H7 (cell line): ENCODE data around the gene C19orf47. TPM values are rescaled to one million over a fixed set of nuclear protein-coding genes. Genes with fewer than 3 reads are reported as not detected.

Source experiments
- DNase-seq: peaks from one replicate; pipeline ENCODE4 v3.0.0; 2012
- H3K27me3 ChIP-seq: 2 replicates; pipeline ENCODE4 v1.6.0; 2011; ENCODE audit warnings: mild to moderate bottlenecking, low read length; ENCODE audit not compliant: control insufficient read depth, insufficient read depth
- H3K36me3 ChIP-seq: replicated peaks from 2 replicates; pipeline ENCODE4 v1.5.1; 2011; ENCODE audit warnings: low read length; ENCODE audit not compliant: control insufficient read depth, insufficient read depth
- H3K4me3 ChIP-seq: 2 replicates; pipeline ENCODE4 v1.5.1; 2011; ENCODE audit warnings: low read depth, mild to moderate bottlenecking, control low read depth, low read length, moderate library complexity; ENCODE audit not compliant: insufficient read depth
- total RNA-seq: library from RNA; depleted of rRNA; stranded (reverse); fragments of >200 nt; shearing (Covaris generic); gene quantifications from 2 replicates; pipeline ENCODE4 v1.2.3, GENCODE V29; 2014

Gene C19orf47
- total RNA-seq, 1 experiment from 2014 or later, result 11.8 TPM

DNA sequence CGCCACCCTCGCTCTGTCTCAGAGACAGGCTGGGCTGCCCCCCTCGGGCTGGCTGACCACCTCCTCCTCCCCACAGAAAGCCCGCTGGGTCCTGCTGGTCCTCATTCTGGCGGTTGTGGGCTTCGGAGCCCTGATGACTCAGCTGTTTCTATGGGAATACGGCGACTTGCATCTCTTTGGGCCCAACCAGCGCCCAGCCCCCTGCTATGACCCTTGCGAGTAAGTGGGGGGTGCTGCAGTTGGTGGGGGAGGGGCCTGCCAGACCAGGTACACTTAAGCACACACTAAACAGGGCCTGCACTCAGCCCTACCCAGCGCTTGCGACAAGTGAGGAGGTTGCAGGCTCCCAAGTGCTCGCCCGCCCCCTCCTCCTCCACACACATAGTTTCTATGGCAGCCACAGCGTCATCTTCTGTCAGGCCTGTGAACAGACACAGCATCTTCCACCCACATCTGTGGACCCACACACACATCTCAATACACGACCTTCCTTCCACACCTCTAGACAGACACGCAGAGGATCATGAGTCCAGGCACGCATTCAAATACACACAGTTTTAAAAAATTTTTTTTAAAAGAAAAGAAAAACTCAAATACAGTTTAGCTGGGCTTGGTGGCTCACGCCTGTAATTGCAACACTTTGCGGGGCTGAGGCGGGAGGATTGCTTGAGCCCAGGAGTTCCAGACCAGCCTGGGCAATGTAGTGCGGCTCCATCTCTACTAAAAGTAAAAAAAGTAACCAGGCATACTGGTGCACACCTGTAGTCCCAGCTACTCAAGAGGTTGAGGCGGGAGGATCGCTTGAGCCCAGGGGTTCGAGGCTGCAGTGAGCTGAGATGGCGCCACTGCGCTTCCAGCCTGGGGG, 18.7 kb upstream of the C19orf47 start:
- Histone ChIP-seq H3K4me3 (peak overlapping the region; percentile 42), H3K36me3 (peaks cover 18% of the 10 kb centered on the region), H3K27me3 (no peaks in the 10 kb centered on the region)
- DNase-seq, result peak; percentile 95

DNA sequence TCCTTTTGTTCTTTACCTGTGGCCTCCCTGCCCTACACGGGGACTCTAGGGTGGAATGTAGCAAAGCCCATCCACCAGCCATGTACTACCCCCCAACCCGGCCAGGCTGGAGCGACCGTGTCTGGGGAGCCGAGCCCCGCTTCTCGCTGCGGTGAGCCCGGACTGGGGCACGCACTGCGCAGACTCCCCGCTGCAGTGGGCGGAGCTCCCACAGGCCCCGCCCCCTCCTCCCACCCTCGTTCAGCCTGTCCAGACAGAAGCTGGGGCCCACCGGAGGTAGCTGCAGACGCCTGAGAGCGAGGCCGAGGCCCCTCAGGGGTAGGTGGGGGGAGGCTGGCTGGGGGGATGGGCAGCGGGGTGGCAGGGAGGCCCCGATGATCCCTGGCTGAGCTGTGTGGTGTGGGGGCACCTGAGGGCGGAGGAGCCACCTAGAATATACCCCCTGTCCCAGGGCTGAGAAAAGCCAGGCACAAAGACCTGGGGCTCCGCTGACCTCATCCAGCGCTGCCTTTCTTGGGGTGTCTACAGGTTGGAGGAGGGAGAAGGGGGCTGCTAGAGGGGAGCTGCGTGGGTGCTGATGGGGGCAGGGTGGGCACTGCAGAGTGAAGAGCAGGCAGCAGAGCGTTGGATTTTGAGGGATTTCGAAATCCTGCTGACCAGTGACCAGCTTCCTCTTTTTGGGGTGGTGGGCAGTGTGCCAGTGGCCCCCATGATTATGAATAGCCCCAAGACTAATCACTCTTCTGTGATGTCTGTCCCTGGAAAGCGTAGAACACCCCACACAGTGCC, 17.6 kb upstream of the C19orf47 start:
- peaks cover 12% of the 10 kb centered on the region for H3K36me3 ChIP-seq
- no peaks in the 10 kb centered on the region for H3K27me3 ChIP-seq
- H3K4me3 ChIP-seq, result peak overlapping the region; percentile 42
- DNase-seq, result peak; percentile 99

DNA sequence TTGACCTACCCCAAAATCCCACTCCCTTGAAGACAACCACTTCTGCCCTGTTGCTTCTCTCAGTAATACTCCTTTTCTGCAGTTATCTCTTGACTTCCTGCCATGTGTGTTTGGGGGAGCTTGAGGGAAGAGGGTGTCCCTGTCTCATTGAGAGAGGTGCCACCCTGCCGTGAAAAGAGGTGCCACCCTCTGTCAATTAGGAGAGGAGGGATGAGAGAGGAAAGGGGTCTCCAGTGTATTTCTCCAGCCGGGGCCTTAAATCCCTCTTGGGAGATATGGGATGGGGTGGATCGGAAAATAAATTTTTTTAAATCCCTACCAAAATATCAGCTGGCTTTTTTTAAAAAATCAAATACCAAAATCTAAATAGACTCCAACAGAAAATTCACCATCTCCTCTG, 16.8 kb upstream of the C19orf47 start:
- no peak for DNase-seq
- Histone ChIP-seq H3K4me3 (no peak overlapping the region), H3K36me3 (peaks cover 9% of the 10 kb centered on the region), H3K27me3 (no peaks in the 10 kb centered on the region)

DNA sequence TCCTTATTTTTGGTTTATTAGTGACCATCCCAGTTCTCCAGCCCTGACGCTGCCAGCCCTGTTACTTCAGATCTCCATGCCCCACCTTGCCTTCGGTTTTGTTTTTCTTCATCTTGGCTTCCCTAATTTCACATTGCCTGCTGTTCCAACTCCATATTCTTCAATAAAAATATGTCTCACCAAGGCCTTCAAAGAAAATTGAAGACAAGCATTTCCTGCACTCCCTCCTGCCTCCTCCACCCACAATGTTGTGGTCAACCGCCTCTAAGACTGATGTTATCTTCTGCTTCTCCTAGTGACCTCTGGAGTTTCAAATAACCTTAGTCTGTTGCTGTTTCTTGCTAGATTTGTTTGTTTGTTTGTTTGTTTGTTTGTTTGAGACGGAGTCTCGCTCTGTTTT, 14.9 kb upstream of the C19orf47 start:
- Histone ChIP-seq H3K27me3 (no peaks in the 10 kb centered on the region), H3K36me3 (peaks cover 5% of the 10 kb centered on the region), H3K4me3 (no peak overlapping the region)
- DNase-seq, result no peak

DNA sequence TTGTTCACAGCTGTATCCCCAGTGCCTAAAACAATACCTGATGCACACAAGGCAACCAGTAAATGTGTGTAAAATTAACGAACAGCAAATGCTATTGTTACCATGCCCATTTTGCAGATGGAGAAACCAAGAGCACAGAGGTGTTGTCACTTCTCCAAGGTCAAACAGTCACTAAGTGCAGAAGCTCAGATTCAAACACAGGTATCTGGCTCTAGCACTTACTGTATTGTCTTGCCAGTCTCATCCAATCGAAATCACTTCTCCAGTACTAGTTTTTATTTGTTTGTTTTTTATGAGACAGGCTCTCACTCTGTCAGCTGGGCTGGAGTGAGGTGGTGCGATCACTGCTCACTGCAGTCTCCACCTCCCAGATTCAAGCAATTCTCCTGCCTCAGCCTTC, 14.0 kb upstream of the C19orf47 start:
- Histone ChIP-seq H3K27me3 (no peaks in the 10 kb centered on the region), H3K36me3 (no peaks in the 10 kb centered on the region), H3K4me3 (no peak overlapping the region)
- DNase-seq, result no peak

DNA sequence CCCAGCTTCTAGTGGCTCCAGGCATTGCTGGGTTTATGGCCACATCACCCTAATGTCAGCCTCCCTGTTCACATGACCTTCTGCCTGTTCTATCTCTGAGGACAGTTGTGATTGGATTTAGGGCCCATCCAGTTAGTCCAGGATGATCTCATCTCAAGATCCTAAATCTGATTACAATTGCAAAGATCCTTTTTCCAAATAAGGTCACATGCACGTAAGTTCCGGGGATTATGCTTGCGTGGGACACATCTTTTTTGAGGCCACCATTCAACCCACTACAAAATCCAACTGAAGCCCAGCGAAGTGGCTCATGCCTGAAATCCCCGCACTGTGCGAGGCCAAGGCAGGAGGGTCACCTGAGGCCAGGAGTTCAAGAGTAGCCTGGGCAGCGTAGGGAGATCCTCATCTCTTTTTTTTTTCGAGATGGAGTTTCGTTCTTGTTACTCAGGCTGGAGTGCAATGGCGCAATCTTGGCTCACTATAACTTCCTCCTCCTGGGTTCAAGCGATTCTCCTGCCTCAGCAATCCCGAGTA, 12.6 kb upstream of the C19orf47 start:
- no peak overlapping the region for H3K4me3 ChIP-seq
- no peaks in the 10 kb centered on the region for H3K36me3 ChIP-seq
- H3K27me3 ChIP-seq, result no peaks in the 10 kb centered on the region
- DNase-seq, result no peak

DNA sequence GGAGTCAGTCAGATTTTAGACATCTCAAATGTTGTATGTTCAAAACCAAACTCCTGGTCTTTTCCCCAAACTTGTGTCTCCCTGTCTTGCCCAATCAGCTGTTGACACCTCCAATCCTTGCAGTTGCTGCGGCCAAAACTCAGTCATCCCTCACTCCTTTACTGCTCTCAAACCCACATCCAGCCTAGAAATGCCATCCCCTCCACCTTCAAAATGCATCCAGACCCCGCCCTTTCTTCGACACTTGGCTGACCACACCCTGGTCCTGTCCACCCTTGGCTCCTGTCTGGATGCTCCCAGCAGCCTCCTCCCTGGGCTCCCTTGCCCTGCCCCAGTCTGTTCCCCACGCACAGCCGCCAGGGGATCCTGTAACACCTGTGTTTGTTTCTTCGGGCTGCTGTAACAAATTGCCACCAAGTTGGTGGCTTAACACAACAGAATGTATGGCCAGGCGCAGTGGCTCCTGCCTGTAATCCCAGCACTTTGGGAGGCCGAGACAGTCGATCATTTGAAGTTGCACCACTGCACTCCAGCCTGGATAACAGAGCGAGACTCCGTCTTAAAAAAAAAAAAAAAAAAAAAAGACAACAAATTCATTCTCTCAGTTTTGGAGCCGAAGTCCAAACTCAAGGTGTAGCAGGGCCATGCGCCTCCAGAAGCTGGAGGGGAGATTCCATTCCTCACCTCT, 12.0 kb upstream of the C19orf47 start:
- no peak for DNase-seq
- Histone ChIP-seq H3K27me3 (no peaks in the 10 kb centered on the region), H3K36me3 (no peaks in the 10 kb centered on the region)

DNA sequence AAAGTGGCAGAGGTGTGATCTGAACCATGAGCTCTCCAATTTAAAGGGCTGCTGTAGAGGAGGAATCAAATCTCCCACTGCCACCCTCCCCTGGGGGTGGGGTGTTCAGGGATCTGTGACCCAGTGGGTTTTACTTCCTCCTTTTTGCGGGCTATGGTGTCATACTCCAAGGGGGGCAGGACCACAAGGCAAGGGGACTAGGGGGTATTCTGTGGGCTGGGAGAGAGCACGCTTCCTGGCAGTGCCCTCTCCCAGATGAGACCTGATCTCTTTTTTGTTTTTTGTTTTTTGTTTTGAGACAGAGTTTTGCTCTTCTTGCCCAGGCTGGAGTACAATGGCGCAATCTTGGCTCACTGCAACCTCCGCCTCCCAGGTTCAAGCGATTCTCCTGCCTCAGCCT, 10.6 kb upstream of the C19orf47 start:
- H3K36me3 ChIP-seq, result no peaks in the 10 kb centered on the region
- no peak for DNase-seq
- H3K27me3 ChIP-seq, result no peaks in the 10 kb centered on the region
- no peak overlapping the region for H3K4me3 ChIP-seq

More for the DNA sequence above, 12.0 kb upstream of the C19orf47 start:
- H3K4me3 ChIP-seq, result no peak overlapping the region

DNA sequence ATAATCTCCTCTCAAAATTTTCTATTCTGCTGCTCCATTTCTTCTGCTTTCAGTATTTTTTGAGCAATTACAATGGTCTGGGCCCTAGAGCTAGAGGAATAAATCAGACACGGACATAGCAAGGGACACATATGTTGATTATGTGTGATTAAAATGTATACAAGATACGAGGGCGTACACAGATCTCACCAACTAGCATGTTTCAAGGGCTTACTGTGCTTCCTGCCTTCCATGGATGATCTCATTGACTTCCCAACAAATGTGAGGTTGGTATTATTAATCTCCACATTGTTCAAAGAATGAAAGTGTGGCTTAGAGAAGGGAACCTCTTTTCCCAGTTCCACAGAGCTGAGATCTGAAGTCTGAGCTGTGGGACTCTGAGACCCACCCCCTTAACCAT, 9.4 kb upstream of the C19orf47 start:
- no peak overlapping the region for H3K4me3 ChIP-seq
- DNase-seq, result no peak

DNA sequence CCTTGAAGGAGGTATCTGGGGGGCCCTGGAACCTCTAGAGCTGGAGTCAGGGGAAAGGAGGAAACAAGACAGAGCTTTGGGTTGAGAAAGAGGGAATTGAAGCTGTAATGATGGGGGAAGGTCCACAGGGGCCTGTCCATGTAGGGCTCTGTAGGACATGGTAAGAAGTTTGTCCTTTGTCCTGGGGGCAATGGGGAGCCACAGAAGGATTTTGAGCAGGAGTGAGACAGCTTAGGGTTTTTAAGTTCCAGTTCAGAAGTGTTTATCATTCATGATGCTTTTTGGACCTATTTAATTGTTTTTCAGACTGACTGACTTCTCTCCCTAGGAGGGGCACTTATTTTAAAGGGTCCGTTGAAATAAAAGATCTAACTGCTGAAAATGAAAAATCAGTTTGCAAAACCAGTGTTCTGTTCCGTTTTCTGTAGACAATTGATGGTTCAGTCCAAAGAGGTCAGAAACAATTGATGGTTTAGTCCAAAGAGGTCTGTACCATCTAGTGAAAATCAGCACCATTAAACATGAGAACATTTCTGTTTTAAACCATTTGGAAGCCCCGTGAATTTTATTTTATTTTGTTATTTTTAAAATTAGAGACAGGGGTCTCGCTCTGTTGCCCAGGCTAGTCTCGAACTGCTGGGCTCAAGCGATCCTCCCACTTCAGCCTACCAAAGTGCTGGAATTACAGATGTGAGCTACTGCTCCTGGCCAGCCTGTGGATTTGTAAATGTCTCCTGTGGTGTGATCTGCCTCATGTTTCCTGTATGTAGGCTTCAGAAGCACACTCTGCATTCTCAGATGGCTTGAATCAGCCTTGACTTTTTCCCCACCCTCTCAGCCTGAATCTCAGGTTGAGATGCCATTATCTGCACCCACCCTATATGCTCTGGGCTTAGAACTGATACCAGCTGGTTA, 8.7 kb upstream of the C19orf47 start:
- Histone ChIP-seq H3K36me3 (no peaks in the 10 kb centered on the region), H3K4me3 (no peak overlapping the region), H3K27me3 (no peaks in the 10 kb centered on the region)
- DNase-seq, result no peak

More for the DNA sequence above, 9.4 kb upstream of the C19orf47 start:
- Histone ChIP-seq H3K27me3 (no peaks in the 10 kb centered on the region), H3K36me3 (no peaks in the 10 kb centered on the region)

DNA sequence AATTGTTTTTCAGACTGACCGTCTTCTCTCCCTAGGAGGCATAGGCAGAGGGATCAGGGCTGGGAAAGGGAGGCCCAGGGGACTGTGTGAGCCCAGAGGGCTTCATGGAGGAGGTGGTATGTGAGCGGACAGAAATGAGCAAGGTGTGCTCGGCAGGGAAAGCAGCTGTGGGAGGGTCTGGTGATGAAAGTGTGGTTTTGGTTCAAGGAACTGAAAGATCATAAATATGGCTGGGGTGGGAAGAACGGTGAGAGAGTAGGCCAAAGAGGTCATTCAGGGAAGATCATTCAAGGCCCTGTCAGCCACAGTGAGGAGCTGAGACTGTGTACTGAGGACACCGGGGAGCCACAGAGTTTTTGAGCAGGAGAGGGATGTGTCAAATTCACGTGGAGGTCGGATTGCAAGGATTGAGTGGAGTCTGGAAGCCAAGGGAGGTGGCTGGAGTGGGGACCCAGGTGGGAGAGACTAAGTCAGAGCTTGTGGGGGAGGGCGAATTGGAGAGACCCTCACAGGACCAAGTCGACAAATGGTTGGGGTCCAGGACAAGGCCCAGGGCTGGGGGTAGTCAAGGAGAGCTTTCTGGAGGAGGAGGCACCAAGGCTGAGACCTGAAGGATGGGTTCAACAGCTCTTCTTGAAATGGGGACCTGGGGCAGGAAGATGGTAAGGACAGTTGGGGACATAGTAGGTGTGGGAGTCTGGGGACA, 7.9 kb upstream of the C19orf47 start:
- Histone ChIP-seq H3K36me3 (no peaks in the 10 kb centered on the region), H3K27me3 (no peaks in the 10 kb centered on the region), H3K4me3 (no peak overlapping the region)
- DNase-seq, result no peak

DNA sequence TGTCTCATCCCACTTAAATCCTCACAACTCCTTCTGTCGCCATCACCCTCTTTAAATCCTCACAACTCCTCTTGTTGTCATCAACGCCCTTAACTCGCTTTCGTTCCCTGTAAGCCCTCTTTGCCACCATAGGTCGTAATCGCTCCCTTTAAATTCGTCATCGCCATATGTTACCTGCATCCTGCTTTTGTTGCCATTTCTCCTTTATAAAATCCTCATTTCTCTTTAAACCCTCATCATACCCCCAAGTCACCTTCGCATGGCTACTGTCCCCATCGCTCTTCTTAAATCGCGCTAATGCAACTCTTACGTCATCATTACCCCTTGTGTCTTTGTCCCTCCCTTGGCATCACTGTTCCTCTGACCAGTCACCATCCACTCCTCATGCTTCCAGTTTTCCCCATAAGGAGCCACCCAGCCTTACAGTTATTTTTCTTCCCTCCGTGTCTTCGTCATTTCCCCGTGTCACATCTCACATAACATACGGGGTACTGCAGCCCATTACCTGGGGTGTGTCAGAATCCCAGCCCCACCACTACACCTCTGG, 837 bp upstream of the C19orf47 start:
- DNase-seq, result no peak
- H3K4me3 ChIP-seq, result peak overlapping the region; percentile 79
- H3K36me3 ChIP-seq, result no peaks in the 10 kb centered on the region
- no peaks in the 10 kb centered on the region for H3K27me3 ChIP-seq

DNA sequence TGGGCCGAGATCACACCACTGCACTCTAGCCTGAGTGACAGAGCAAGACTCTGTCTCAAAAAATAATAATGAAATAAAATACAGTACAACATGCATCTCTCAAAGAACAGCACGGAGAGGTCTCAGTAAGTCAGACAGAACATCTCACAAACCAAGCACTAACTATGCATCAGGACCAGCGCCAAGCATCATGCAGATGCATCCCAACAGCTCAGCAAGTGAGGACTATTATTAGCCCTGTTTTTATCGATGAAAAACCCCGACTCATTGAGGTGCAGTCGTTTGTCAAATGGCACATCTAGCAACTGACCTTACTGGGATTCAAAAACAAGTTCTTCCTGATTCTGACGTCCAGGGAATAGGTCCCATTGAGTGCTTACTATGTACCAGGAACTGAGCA, 3.8 kb downstream of the C19orf47 start:
- no peaks in the 10 kb centered on the region for H3K36me3 ChIP-seq
- no peak for DNase-seq
- no peaks in the 10 kb centered on the region for H3K27me3 ChIP-seq
- no peak overlapping the region for H3K4me3 ChIP-seq
